NCI-H1436 treated with DMSO at 0.1 percent for 48 hours (cell line): Measurements from ENCODE around the gene CFAP97D2.
"Not testable (repeated sequence)": the region's sequence is repeated elsewhere in the genome, so short reads cannot be mapped to it uniquely, and the experiment has no call there.

Experiments used
- DNase-seq: peaks from one replicate; lab custom pipeline; 2025; lab: John Stamatoyannopoulos, UW

The CFAP97D2 gene

DNA sequence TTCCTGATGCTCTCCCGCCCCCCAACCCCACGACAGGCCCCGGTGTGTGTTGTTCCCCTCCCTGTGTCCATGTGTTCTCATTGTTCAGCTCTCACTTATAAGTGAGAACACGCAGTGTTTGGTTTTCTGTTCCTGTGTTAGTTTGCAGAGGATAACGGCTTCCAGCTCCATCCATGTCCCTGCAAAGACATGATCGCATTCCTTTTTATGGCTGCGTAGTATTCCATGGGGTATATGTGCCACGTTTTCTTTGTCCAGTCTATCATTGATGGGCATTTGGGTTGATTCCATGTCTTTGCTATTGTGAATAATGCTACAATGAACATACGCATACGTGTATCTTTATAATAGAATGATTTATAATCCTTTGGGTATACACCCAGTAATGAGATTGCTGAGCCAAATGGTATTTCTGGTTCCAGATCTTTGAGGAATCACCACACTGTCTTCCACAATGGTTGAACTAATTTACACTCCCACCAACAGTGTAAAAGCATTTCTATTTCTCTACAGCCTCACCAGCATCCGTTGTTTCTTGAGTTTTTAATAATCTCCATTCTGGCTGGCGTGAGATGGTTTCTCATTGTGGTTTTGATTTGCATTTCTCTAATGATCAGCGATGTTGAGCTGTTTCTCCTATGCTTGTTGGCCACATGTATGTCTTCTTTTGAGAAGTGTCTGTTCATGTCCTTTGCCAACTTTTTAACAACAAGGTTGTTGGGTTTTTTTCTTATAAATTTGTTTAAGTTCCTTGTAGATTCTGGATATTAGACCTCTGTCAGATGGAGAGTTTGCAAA is 20.0 kb upstream of the CFAP97D2 start:
- not testable (repeated sequence) for DNase-seq

DNA sequence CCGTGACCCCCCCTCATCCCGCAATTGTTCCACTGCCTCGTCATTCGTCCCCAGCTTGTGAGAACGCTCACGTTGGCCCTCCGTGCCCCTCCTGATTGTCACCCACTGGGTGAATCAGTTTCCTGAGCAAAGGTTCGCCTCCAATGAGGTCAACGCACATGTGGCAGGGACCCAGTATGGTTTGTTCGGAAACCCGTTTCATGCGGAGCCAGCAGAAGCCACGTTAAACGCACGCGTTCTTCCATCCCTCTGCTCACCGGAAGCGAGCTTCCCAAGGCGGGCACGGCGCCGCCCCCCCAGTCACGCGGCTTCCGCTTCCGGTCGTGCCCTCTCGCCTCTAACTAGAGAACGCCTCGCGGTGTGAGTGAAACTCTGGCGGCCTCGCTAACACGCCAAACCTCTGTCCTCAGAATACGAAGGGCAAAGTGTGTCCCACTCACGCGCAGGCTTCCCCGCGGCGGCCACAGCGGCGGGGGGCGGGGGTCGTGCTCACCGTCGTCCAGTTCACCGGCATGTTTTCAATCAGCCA is 18.0 kb upstream of the CFAP97D2 start:
- DNase-seq = no peak

DNA sequence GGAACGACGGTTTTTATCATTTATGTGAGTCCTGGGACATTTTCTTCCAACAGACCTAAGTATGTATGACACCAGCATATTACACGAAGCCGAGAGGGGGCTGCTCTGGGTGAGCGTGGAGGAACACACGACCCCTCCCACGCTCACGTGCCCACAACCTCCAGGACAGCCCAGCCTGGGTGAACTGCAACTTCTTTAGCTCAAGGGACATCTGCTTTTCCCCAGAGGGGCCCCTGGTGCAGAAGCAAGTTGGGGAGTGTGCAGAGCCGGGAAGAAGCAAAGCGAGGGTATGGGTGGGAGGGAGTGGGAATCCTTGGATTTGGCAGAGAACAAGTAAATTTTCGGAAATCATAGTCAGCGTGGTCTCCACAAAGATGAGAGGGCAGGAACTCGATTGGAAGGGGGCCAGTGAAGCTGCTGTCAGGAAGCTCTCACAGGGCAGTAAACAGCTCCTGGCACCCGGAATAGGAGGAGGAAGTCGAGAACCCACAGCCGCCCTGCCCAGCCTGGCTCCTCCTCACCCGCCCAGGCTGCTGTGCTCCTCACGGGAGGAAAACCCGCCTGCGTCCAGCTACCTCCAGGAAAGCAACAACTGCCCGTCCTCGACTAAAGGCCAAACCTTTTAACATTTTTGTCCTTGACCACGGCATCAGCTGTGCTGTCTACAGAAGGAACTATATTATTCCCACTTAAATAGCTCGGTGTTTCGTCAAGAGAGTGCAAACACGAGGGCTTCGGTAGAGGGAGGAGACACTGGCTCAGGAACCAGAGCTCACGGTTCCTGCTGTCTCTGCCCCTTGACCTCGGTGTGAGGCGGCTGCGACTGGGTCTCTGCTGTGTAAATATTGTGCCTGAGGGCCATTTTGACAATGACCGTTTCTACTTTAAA is 17.2 kb upstream of the CFAP97D2 start:
- no peak for DNase-seq

DNA sequence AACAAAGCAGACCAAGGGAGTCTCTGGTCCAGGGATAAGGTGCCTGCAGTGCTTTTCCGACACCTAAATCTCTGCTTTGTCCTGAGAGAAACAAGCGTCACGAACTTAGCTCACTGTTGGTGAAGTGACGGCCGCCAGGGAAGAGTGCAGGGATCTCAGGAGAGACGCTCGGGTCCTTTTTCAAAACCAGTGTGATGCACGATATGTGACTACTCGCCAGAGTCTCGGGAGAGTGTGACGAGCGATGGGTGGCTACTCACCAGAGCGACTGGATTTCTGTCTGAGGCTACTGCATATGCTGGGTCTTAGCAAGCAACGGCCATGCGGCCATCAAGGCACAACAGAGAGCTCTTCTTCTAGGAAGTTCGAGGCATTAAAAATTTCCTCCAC is 16.5 kb upstream of the CFAP97D2 start:
- no peak for DNase-seq

DNA sequence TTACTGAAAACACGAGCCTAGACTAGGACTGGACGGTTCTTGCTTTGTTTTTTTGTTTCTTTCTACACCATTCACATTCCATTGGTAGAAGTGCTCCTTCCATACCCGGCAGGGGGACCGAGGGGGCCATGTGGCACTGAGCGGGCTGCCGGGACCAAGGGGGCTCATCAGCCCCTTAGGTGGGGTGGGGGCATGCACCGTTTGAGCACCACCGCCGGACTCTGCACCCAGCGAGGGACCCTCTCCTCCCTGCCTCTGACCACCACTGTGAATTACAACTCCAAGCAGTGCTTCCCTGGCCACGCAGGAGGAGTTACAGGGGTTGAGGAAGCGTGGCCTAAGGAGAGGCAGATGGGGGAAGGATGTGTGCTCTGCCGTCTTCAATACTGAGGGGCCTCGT is 15.0 kb upstream of the CFAP97D2 start:
- no peak for DNase-seq

DNA sequence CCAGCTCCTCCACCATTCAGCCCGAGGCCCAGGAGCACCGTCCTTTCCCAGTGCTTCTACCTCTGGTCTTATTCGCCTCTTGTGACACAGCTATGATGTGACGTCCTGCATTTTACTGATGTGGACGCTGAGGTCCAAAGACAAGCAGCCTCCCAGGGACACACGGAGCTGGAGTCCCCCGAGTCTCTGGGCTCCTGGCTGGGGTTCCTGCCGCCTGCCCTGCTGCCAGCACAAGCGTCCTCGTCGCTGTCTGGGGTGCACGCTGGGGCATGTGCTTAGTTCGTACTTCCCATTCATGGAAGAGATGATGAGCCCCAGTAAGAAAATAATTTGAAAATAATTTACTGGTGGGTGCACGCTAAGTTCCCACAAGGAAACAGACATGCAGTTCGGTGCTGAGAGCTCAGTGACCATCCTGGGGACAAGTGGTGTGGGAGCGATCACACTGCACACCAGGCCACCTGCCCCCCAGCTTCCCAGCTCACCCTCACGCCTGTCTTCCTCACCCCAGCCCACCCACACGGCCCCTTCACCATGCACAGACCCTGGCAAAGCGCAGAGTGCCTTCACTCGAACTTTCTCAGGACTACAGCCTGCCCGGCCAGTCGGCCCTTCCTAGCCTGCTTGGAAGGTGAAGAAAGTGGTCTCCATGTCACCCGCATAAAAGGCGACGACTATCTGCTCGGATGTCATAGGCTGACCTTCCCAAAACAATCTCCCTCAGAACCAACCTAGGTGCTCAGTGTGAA is 14.2 kb upstream of the CFAP97D2 start:
- no peak for DNase-seq

DNA sequence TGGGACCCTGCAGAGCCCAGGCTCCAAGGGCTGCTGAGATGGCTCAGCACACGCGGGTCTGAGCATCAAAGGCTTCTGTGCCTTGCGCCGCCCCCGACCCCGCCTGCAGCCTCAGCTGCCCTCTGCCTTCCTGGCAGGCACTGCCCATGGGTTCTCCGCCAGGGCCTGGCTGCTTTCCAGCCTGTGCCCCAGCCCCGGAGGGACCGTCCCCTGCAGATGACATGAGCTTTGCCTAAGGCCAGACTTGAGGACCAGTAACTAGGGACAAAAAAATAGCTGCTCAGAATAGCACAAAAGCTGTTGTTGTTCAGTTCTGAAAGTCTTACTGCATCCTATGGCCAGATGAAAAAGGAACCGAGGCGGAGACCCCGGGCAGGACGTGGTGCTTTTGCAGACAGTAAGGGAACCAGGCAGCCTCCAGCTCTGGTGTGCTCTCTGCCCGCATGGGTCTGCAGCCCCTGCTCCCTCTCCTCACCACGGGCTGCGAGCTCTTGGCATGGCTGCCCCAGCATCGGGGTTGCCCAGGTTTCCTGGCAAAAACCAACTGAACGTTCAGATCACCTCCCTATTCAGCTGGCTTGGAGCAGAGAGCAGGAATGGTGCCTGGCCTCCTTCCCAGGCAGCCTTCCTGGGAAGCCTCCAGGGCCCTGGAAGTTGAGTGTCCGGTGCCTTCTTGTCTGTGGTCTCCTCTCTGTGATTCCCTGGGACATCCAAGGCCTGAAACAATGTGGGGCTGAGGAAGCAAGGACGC is 12.5 kb upstream of the CFAP97D2 start:
- DNase-seq = no peak

DNA sequence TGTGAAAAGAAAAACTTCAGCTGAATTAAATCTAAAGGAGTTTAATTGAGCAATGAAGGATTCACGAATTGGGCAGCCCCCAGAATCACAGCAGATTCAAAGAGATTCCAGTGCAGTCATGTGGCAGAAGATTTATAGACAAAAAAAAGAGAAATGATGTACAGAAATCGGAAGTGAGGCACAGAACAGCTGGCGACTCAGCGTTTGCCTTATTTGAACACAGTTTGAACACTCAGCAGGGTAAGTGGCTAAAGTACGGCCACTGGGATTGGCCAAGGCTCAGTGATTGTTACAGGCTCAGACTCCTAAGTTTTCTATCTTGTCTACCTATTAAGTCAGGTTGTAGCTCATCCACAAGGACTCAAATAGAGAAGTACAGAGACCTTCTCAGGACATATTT is 11.6 kb upstream of the CFAP97D2 start:
- no peak for DNase-seq

DNA sequence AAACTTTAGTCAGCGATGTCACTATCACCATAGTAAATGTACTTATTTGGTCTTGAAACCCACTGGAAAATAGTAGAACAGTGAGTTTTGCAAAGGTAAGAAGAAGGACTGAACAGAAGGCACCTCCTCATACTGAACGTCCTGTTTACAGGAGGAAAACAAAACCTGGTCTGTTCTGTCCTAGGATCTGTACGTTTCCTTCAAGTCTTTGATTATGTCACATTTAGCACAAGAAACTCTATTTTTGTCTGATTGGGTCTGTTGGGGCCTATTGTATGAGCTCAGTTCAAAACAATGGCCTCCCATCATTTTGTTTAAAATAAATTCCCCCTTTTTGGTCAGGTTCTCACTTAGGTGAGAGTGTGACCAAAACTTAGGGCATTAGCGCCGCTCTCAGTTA is 11.2 kb upstream of the CFAP97D2 start:
- no peak for DNase-seq

DNA sequence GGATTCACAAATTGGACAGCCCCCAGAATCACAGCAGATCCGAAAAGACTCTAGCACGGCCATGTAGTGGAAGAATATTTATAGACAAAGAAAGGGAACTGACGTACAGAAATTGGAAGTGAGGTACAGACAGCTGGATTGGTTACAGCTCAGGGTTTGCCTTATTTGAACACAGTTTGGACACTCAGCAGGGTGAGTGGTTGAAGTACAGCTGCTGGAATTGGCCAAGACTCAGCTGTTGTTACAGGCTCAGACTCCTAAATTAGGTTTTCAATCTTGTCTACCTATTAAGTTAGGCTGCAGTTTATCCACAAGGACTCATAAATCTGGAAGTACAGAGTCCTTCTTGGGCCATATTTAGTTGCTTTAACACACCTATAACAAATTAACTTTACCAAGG is 5.8 kb upstream of the CFAP97D2 start:
- DNase-seq = no peak

DNA sequence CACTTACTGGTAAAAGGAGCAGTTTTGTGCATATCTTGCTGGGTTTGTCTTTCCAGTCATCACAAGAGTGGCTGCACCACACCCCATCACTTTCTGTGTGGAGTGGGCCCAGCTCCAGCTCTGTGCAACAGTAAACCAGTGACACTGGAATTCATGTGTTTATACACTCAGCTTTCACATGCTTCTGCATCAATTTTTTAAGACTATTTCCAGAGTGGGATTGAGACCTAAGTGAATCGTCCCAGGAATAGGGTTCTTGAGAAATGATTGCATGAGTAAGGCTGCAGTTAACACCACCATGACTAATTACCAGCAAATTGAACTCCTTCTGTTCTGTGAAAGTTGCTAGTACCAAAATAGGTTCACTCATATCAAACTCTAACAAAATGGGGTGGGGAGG is 5.3 kb upstream of the CFAP97D2 start:
- no peak for DNase-seq

DNA sequence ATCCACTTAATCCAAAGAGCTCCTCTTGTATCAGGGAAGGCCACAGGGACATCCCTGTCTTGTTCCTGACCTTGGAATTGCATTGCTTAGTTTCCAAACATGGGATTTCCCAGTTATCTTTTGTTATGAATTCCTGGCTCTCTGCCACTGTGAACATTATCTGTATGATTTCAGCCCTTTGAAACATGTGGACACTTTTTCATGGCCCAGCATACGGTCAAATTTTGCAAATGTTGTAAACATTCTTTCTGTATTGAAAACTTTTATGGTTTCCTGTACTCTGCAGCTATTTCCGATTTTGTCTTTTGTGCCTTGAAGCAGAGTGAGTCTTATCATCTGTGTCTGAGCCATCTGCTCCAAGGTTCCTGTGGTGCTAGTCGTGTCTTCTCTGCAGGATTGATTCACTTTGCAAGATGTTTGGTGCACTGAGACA is 4.5 kb upstream of the CFAP97D2 start:
- DNase-seq = no peak

DNA sequence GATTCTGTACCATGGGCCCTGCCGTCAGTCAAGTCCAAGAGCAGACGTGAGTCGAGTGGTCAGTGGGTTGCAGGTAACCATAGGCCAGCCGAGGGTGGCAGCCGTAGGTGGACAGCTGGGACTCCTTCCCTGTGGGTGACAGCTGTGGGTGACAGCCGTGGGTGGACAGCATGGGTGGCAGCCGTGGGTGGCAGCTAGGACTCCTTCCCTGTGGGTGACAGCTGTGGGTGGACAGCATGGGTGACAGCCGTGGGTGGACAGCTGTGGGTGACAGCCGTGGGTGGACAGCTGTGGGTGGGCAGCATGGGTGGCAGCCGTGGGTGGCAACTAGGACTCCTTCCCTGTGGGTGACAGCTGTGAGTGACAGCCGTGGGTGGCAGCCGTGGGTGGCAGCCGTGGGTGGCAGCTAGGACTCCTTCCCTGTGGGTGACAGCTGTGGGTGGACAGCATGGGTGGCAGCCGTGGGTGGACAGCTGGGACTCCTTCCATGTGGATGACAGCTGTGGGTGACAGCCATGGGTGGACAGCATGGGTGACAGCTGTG is 2.6 kb upstream of the CFAP97D2 start:
- DNase-seq = not testable (repeated sequence)

DNA sequence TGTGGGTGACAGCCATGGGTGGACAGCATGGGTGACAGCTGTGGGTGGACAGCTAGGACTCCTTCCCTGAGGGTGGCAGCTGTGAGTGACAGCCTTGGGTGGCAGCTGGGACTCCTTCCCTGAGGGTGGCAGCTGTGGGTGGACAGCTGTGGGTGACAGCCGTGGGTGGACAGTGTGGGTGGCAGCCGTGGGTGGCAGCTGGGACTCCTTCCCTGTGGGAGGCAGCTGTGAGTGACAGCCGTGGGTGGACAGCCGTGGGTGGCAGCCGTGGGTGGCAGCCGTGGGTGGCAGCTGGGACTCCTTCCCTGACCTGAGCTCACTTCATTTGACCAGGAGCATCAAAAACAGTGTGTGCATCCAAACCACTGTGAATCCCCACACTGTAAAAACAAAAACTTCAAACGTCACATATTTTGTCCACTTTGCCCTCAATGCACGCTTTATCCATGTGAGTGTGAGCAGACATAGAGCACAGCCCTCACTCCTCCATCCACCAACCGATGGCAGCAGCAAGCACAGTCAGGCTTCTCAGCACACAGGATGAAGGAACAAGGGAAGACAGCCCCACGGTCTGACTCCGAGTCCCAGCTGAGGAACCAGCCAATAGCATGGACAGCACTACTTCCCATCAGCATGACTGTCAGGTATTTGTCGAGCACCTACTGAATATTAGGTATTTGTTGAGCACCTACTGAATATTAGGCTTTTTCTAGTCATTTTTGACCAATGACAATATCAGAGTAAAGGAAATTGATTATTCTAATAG is 1.6 kb upstream of the CFAP97D2 start:
- DNase-seq = no peak

DNA sequence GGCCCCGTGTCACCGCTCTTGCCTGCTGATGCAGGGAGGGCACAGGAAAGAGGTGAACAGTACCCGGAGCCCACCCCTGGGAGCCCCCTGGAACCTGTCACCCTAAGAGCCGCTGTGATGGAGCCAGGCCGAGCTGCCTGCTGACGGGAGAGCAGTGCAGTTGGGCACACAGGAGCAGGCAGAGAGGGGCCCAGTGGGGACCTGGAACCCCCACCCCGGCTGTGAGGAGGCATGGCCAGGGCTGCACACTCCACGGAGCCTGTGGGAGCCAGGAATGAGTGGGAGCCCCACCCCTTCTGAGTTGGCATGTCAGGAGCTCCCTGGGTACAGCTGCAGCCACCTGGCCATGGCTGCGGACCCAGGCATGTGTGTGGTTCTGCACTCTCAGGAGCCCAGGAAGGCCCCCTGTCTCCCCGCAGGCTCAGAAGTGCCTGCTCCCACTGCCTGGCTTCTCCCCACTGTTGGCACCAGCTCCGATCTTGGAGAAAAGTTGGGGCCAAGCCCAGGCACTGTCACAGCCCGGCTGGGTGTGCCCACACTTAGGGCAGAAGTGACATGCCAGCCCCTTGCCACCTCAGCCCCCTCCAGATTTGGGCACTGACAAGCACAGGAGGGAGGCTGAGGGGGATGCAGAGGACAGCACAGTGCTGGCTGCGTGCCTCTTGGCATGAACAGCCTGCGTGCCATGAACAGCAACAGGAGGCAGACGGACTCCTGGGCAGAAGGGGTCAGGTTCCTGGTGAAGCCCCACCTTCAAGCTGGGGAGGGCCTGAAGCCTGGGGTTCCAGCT is 6.3 kb downstream of the CFAP97D2 start:
- DNase-seq = no peak

DNA sequence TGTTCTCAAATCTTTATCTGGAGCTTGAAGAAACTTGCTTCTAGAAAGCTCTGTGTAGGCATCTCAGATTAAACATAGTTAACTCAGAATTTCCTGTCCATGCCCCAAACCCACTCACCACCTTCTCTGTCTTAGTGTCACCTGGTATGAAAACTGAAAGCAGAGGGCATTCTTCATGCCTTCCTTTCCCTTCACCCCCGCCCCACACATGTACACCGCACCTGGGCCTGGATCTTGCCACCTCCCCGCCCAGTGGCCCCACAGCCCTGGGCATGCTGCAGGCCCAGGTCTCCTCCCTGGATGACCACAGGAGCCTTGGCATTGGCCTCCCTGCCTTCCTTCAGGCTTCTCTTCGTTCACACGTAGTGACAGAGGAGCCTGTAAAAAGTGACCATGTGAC is 15.8 kb downstream of the CFAP97D2 start:
- DNase-seq = no peak

DNA sequence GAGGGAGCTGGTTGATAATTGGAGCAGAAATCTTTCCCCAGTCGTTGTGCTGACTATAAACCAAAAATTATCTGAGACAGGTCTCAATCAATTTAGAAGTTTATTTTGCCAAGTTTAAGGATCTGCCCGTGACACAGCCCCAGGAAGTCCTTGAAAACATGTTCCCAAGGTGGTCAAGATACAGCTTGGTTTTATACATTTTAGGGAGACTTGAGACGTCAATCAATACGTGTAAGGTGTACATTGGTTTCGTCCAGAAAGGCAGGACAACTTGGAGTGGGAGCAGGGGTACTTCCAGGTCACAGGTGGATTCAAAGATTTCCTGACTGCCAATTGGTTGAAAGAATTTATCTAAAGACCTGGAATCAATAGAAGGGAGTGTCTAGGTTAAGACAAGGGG is 17.6 kb downstream of the CFAP97D2 start:
- DNase-seq = no peak

DNA sequence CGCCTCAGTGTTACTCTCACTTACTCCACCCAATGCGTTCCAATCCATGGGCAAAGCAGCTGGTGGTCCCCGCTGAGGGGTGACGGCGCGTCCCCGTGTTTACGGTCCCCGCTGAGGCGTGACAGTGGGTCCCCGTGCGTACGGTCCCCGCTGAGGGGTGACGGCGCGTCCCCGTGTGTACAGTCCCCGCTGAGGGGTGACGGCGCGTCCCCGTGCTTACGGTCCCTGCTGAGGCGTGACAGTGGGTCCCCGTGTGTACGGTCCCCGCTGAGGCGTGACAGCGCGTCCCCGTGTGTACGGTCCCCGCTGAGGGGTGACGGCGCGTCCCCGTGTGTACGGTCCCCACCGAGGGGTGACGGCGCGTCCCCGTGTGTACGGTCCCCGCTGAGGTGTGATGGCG is 19.5 kb downstream of the CFAP97D2 start:
- no peak for DNase-seq

DNA sequence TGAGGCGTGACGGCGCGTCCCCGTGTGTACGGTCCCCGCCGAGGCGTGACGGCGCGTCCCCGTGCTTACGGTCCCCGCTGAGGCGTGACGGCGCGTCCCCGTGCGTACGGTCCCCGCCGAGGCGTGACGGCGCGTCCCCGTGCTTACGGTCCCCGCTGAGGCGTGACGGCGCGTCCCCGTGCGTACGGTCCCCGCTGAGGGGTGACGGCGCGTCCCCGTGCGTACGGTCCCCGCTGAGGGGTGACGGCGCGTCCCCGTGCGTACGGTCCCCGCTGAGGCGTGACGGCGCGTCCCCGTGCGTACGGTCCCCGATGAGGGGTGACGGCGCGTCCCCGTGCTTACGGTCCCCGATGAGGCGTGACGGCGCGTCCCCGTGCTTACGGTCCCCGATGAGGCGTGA is 20.5 kb downstream of the CFAP97D2 start:
- DNase-seq = not testable (repeated sequence)

DNA sequence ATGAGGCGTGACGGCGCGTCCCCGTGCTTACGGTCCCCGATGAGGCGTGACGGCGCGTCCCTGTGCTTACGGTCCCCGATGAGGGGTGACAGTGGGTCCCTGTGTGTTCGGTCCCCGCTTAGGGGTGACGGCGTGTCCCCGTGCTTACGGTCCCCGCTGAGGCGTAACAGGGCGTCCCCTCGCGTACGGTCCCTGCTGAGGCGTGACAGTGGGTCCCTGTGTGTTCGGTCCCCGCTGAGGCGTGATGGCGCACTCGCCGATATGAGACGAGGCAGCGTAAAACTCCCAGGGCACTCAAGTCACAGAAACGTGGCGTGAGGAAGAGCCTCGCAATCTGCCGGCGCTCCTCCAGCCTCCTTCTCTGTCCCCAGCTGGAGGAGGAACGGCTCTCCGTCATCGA is 20.9 kb downstream of the CFAP97D2 start:
- DNase-seq = no peak
